Ishikawa (cell line): ENCODE data around the gene FAM180A.

Experiments
- CEBPB ChIP-seq: IDR thresholded peaks from 2 replicates; pipeline ENCODE4 v1.6.1; 2012
- CREB1 ChIP-seq: IDR thresholded peaks from 2 replicates; pipeline ENCODE4 v1.6.1; 2012; ENCODE audit warnings: low read depth
- EGR1 ChIP-seq: IDR thresholded peaks from 2 replicates; pipeline ENCODE4 v1.6.1; 2012
- EP300 ChIP-seq: IDR thresholded peaks from 2 replicates; pipeline ENCODE4 v1.6.1; 2012; ENCODE audit warnings: borderline replicate concordance
- FOXM1 ChIP-seq: IDR thresholded peaks from 2 replicates; pipeline ENCODE4 v1.6.1; 2012; ENCODE audit warnings: low read depth, borderline replicate concordance
- NFIC ChIP-seq: IDR thresholded peaks from 2 replicates; pipeline ENCODE4 v1.6.1; 2012
- RAD21 ChIP-seq: IDR thresholded peaks from 2 replicates; pipeline ENCODE4 v1.6.1; 2012; ENCODE audit warnings: low read depth
- TAF1 ChIP-seq: IDR thresholded peaks from 2 replicates; pipeline ENCODE4 v1.6.1; 2012; ENCODE audit warnings: low read depth, mild to moderate bottlenecking
- TCF12 ChIP-seq: IDR thresholded peaks from 2 replicates; pipeline ENCODE4 v1.6.1; 2012; ENCODE audit warnings: low read depth
- TEAD4 ChIP-seq: IDR thresholded peaks from 2 replicates; pipeline ENCODE4 v1.6.1; 2012
- YY1 ChIP-seq: IDR thresholded peaks from 2 replicates; pipeline ENCODE4 v1.6.1; 2012; ENCODE audit warnings: low read depth
- ZBTB7A ChIP-seq: IDR thresholded peaks from 2 replicates; pipeline ENCODE4 v1.6.1; 2012; ENCODE audit warnings: low read depth
- TF ChIP-seq, protein P1 (sequence below): IDR thresholded peaks from 2 replicates; pipeline ENCODE4 v1.6.1; 2012
- TF ChIP-seq, protein P2 (sequence below): IDR thresholded peaks from 2 replicates; pipeline ENCODE4 v1.6.1; 2012; ENCODE audit warnings: low read depth, mild to moderate bottlenecking
- TF ChIP-seq, protein P3 (sequence below): IDR thresholded peaks from 2 replicates; pipeline ENCODE4 v1.6.1; 2012

Gene FAM180A

GRCh38 chr7:135771051-135771450, 22.4 kb upstream of the FAM180A start:
- TF ChIP-seq CREB1 = no peak
- TF ChIP-seq EP300 = no peak
- TF ChIP-seq EGR1 = no peak
- TF ChIP-seq TEAD4 = no peak

- TF ChIP-seq CEBPB (no peak), RAD21 (no peak), TAF1 (no peak), EP300 (no peak), TCF12 (no peak), EGR1 (no peak), CREB1 (no peak), FOXM1 (no peak), ZBTB7A (no peak)
- TF ChIP-seq, protein P1, sequence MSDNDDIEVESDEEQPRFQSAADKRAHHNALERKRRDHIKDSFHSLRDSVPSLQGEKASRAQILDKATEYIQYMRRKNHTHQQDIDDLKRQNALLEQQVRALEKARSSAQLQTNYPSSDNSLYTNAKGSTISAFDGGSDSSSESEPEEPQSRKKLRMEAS = no peak
- TF ChIP-seq, protein P2, sequence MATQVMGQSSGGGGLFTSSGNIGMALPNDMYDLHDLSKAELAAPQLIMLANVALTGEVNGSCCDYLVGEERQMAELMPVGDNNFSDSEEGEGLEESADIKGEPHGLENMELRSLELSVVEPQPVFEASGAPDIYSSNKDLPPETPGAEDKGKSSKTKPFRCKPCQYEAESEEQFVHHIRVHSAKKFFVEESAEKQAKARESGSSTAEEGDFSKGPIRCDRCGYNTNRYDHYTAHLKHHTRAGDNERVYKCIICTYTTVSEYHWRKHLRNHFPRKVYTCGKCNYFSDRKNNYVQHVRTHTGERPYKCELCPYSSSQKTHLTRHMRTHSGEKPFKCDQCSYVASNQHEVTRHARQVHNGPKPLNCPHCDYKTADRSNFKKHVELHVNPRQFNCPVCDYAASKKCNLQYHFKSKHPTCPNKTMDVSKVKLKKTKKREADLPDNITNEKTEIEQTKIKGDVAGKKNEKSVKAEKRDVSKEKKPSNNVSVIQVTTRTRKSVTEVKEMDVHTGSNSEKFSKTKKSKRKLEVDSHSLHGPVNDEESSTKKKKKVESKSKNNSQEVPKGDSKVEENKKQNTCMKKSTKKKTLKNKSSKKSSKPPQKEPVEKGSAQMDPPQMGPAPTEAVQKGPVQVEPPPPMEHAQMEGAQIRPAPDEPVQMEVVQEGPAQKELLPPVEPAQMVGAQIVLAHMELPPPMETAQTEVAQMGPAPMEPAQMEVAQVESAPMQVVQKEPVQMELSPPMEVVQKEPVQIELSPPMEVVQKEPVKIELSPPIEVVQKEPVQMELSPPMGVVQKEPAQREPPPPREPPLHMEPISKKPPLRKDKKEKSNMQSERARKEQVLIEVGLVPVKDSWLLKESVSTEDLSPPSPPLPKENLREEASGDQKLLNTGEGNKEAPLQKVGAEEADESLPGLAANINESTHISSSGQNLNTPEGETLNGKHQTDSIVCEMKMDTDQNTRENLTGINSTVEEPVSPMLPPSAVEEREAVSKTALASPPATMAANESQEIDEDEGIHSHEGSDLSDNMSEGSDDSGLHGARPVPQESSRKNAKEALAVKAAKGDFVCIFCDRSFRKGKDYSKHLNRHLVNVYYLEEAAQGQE = no peak
- TF ChIP-seq, protein P3, sequence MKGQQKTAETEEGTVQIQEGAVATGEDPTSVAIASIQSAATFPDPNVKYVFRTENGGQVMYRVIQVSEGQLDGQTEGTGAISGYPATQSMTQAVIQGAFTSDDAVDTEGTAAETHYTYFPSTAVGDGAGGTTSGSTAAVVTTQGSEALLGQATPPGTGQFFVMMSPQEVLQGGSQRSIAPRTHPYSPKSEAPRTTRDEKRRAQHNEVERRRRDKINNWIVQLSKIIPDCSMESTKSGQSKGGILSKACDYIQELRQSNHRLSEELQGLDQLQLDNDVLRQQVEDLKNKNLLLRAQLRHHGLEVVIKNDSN = no peak
Measured at GRCh38 chr7:135770139-135770710, 21.6 kb upstream of the FAM180A start.

GRCh38 chr7:135769005-135769802, 20.6 kb upstream of the FAM180A start:
- TF ChIP-seq, protein P1 = no peak
- TF ChIP-seq EP300 (no peak), CEBPB (no peak), TEAD4 (no peak), YY1 (no peak), EGR1 (no peak), RAD21 (no peak), NFIC (no peak), TAF1 (no peak), ZBTB7A (no peak)
- TF ChIP-seq, protein P2 = no peak

DNA sequence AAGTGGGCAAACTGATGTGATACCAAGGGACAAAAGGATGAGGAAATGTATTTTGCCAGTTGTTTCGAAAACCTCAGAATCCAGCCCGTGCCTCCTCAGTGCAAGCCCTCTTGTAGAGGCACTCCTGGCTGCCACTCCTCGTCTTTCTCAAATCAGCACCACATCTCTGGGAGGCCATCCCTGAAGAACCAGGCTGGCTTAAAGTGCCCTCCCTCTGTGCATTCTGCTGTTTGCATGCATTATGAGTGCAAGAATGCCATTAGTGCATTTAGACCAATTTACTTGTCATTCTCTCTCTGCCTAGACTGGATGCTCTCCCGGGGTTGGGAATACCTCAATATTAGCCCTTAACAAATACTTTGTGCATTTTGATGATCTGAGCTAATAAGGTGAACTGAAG, 19.9 kb upstream of the FAM180A start:
- TF ChIP-seq RAD21 = no peak
- TF ChIP-seq, protein P3 = no peak

DNA sequence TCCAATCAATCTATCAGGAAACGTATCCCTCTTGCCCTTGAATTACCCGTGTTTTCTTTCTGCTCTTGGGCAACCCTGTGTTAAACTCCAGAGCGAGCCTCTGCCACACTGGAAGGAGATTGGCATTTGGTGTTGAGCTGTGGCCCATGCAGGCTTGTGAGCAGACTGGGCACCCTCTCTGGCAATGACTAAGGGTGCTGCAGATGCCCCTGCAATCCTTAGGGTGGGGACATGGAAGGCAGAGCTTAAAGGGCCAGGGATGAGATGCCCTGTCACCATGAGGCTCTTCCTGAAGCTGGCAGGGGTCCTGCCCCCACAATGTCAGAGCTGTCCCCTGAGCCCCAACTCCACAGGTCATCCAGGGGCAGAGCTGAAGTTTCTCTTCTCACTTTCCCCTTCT, 19.5 kb upstream of the FAM180A start:
- TF ChIP-seq CREB1 = no peak
- no peak for TF ChIP-seq EGR1
- TF ChIP-seq TAF1 = no peak
- TF ChIP-seq, protein P2 = no peak
- no peak for TF ChIP-seq TCF12
- TF ChIP-seq, protein P3 = no peak
- no peak for TF ChIP-seq NFIC
- no peak for TF ChIP-seq TEAD4
